Right ventricle myocardium inferior (tissue), 1 donor: ENCODE data around the gene SHBG. TPM values are rescaled to one million over a fixed set of nuclear protein-coding genes. Genes with fewer than 3 reads are reported as not detected.

Source experiments
- ATAC-seq: fragments of 200-7000 bp; cut with Tn5 transposase; one replicate; pipeline ENCODE4 v1.9.1; 2020; ENCODE audit warnings: mild to moderate bottlenecking, moderate library complexity
- DNase-seq: peaks from one replicate; pipeline ENCODE4 v3.0.0; 2021; ENCODE audit errors: missing footprints
- intact Hi-C: fragments of 100-400 bp; cut with DNase I; formaldehyde crosslinking; loops from one replicate; pipeline ENCODE4 v1.11.0; 2022
- total RNA-seq: library from RNA; stranded (reverse); fragmentation: NEBNext Ultra II Directional; extraction: Animal tissue kit (Norgen Biotek cat#: 25700); gene quantifications from one replicate; pipeline ENCODE4 v1.2.1, GENCODE V29; 2021
- donor health status: DM: no; HTN: yes; CAD: no; lungs with severe emphysema.

Gene SHBG
- total RNA-seq, 1 donor from 2014 or later: 0.35 TPM

DNA sequence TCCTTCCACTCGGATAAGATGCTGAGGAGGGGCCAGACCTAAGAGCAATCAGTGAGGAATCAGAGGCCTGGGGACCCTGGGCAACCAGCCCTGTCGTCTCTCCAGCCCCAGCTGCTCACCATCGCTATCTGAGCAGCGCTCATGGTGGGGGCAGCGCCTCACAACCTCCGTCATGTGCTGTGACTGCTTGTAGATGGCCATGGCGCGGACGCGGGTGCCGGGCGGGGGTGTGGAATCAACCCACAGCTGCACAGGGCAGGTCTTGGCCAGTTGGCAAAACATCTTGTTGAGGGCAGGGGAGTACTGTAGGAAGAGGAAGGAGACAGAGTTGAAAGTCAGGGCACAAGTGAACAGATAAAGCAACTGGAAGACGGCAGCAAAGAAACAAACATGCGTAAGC lies 45.0 kb downstream of the SHBG start:
- DNase-seq (no peak), ATAC-seq (no peak)
- intact Hi-C loops: no loop called here

DNA sequence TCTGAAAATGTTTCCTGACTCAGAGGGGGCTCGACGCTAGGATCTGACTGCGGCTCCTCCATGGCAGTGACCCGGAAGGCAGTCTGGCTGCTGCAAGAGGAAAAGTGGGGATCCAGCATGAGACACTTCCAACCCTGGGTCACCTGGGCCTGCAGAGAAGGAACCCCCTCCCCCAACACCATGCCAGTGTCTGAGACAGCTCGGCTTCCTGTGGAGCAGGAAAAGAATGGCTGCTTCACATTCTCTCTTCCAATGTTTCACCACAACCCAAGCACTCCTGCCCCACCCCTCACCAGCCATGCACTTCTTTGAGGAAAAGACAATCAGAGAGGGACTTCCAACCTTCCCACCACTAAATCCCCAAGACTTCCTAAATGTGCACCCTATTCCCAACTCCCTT lies 46.6 kb downstream of the SHBG start:
- DNase-seq: no peak
- intact Hi-C loops: no loop called here
- no peak for ATAC-seq

DNA sequence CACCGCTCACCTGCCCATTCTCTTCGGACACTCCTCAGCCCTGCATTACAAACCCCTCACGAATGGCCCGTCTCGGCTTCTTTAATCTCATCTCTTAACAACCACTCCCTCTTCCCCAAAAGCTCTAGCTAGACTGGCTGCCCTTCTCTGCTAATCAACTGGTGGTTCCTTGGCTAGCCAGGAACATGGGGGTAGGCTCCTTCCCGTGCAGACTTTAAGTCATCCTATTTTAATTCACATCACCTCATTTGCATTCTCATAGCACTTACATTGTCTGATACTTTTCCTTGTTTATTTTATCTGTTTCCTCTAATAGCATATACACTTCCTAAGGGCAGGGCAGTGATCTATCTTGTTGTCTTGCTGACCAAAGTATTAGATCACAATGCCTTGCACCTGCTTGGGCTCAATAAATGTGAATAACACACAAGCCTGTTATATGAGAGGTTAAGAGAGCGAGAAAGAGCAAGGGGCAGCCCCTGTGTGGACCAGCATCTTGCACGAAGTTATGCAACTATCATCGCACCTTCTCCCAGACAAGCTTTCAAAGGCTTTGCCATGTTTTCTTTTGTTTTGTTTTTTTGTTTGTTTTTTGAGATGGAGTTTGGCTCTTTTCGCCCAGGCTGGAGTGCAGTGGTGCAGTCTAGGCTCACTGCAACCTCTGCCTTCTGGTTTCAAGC lies 47.6 kb downstream of the SHBG start:
- DNase-seq (no peak), ATAC-seq (no peak)
- intact Hi-C loops: no loop called here

Other genes with a start within 250 kb of the SHBG start
- gene TNK1, start 249.0 kb upstream of the SHBG start, total RNA-seq: 2.6 TPM
- gene PLSCR3, start 235.6 kb upstream of the SHBG start, total RNA-seq: 18.4 TPM
- 64.0 TPM for gene TMEM256, start 226.0 kb upstream of the SHBG start, total RNA-seq
- 7.0 TPM for gene NLGN2, start 222.3 kb upstream of the SHBG start, total RNA-seq
- gene SPEM1, start 209.8 kb upstream of the SHBG start, total RNA-seq: not detected
- gene SPEM2, start 204.5 kb upstream of the SHBG start, total RNA-seq: not detected
- gene SPEM3, start 201.3 kb upstream of the SHBG start, total RNA-seq: not detected
- 2.7 TPM for gene TMEM102, start 194.7 kb upstream of the SHBG start, total RNA-seq
- 11.7 TPM for gene FGF11, start 190.6 kb upstream of the SHBG start, total RNA-seq
- 11.8 TPM for gene CHRNB1, start 185.1 kb upstream of the SHBG start, total RNA-seq
- gene ZBTB4, start 150.5 kb upstream of the SHBG start, total RNA-seq: 62.1 TPM
- gene SLC35G6, start 148.7 kb upstream of the SHBG start, total RNA-seq: not detected
- 36.4 TPM for gene POLR2A, start 145.8 kb upstream of the SHBG start, total RNA-seq
- 41.7 TPM for gene TNFSF12, start 81.1 kb upstream of the SHBG start, total RNA-seq
- 13.5 TPM for gene TNFSF13, start 71.4 kb upstream of the SHBG start, total RNA-seq
- 33.0 TPM for gene SENP3, start 68.2 kb upstream of the SHBG start, total RNA-seq
- 40.4 TPM for gene CD68, start 50.5 kb upstream of the SHBG start, total RNA-seq
- gene MPDU1, start 46.3 kb upstream of the SHBG start, total RNA-seq: 32.0 TPM
- 0.89 TPM for gene SOX15, start 40.0 kb upstream of the SHBG start, total RNA-seq
- gene FXR2, start 15.2 kb upstream of the SHBG start, total RNA-seq: 103 TPM
- 78.9 TPM for gene SAT2, start 2.3 kb upstream of the SHBG start, total RNA-seq
- 3.8 TPM for gene ATP1B2, start 20.8 kb downstream of the SHBG start, total RNA-seq
- gene TP53, start 57.4 kb downstream of the SHBG start, total RNA-seq: 15.4 TPM
- gene WRAP53, start 58.3 kb downstream of the SHBG start, total RNA-seq: 5.6 TPM
- gene EFNB3, start 75.1 kb downstream of the SHBG start, total RNA-seq: 0.11 TPM
- gene DNAH2, start 87.6 kb downstream of the SHBG start, total RNA-seq: not detected
- 25.0 TPM for gene KDM6B, start 204.1 kb downstream of the SHBG start, total RNA-seq
- gene TMEM88, start 224.9 kb downstream of the SHBG start, total RNA-seq: 35.4 TPM
- gene NAA38, start 227.4 kb downstream of the SHBG start, total RNA-seq: 105 TPM
- 21.7 TPM for gene CYB5D1, start 227.9 kb downstream of the SHBG start, total RNA-seq